ENCODE data around the gene IL6ST.

The IL6ST gene

DNA sequence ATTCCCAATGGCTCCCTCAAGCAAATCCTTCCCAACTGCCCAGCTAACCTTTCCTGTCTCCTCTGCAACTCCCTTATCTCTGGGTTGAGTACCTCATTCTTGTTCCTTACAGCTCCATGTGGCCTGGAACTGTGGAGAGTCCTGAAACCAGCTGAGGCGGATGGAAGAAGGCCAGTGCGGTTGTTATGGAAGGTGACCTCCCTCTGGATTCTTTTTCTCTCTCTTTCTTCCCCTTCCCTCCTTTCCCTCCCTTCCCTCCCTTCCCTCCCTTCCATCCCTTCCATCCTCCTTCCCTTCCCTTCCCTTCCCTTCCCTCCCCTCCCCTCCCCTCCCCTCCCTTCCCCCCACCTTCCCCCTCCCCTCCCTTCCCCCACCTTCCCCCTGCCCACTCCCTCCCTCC lies 98.5 kb downstream of the IL6ST start:
- no peak for DNase-seq (ENCODE audit: low spot score)

DNA sequence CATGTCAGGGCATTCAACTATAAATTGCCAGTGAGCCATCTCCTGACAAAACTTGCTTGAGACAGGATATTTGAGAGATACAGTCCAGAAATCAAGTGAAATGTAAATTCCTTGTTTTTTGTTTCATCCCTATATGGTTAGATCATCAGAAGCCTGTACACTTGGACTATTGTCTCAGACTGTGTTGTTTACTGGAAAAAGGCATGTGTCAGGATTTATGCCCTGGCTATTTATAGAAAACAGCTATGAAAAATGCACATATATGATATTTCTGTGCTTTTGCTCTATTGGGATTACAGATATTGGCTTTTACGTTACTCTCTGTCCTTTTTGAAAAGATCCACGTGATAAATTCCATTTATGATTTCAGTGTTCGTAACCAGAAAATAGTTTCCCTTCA lies 99.4 kb downstream of the IL6ST start:
- DNase-seq (ENCODE audit: low spot score), result no peak

DNA sequence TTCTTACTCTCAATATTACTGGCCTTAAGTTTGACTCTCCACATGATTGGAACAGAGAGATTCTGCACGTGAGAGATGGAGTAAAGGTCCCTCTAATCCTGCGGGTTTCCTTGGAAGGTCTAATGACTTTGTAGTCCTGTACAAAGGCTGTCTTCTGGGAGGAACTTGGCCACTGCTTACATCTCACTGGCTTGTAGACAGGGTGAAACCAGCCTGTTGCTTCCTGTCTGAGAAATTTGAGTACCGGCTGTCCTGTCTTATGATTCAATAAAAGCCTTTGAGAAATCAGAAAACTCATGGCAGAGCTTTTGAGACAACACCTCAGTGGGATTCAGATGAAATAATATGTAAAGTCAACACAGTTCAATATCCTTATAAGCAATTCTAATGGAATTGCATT lies 100.6 kb downstream of the IL6ST start:
- no peak for DNase-seq (ENCODE audit: low spot score)

DNA sequence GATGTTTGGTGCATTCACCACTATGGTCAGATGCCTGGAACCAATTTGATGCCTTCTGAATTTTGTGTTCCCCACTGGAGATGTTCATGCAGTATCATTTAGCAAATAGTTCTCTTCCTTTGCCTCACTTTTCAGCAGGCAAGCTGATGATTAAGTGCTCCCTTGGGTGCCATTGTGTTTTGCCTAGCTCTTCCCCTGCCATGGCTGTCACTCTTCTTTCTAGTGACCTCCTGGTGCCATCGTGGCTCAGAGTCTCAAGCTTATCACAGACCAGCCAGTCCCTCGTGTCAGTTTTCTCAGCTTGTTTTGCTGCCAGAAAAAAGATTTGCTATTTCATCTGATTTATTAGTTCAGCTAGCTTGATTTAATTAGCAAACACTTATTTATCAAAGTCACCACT lies 102.3 kb downstream of the IL6ST start:
- no peak for DNase-seq (ENCODE audit: low spot score)

DNA sequence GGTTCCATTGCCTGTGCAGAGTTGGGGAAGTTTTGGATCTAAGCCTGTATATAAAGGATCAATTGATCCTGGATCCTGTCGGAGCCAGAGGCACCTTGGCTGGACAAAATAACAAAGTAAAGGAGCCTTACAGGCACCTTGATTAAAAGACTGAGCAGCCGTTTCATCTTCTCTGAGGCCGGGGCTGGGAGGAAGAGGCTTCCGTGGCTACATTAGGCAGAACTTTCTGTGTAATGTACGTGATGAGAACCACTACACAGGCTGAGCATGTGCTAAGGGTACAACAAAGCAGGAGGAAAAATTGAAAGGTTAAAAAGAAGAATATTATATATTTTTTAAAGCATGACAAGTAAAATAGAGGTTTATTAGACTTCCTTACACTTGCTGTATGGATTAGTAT lies 106.6 kb downstream of the IL6ST start:
- DNase-seq (ENCODE audit: low spot score), result no peak

DNA sequence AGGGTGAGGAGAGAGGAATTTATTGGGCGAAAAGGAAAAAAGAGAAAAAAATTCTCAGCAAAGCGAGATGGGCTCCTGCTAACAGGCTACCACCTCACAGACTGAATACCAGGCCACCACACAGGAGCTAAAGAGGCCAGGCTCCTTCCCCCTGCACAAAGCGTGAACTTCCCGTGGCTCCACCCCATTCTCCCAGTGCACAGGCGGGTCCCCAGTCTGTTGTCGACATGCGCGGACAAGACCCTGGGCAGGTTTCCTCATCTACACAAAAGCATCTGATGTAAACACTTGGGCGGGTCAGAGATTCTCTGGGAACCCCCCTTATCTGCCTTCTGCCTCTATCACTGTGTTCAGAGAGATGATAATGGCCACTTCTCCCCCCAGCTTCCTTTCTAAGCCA lies 109.4 kb downstream of the IL6ST start:
- no peak for DNase-seq (ENCODE audit: low spot score)

All from GM03348 (cell line).